Activated CD4-positive, alpha-beta T cell treated with anti-CD3 and anti-CD28 coated beads, Interleukin-2, Interleukin-4, amounts not matched to agents 100 ng/mL and 50 ng/mL, durations not matched to agents 16 hours and 8 hours (primary cell): Measurements from ENCODE around the gene CLK4.

Experiments
- DNase-seq: peaks from one replicate; pipeline ENCODE4 v3.0.0-alpha.2; 2020; ENCODE audit warnings: low spot score

CLK4 gene

DNA sequence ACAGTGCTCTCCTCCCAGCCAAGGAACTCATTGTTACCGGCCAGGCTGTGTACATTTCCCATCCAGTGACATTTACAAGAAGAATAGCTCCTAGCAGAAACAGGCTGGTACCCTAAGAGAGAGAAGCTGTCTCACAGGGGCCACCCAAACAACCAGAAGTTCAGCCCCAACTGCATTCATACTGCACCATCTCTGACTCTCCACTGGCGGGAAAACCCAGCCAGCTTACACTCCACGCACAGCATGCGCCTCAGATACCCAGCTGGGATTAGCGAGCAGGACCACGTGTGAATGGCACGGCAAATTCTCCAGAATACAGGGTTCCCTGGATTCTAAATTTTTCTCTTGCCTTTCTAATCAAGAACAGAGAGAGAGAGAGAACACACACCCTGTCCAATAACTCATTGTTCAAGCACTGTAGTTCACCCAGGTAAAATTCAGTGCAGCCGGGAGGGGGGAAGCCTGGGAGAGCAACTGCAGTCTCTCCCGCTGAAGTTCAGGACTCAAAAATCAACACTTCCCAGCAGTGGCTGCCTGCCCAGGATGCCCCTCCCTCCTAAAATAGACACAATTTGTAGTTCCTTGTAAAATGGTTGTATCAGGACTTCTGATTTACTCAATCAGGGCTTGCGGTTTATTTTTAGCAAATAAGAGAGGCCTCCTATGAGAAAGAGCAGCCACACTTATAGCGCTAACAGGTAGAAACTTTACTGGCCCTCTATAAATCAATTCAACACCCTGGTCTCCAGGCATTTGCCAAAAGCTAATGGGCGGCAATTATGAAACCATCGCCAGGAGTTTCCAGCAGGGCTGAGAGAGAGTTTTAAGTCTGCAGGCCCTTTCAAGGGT lies 38.9 kb downstream of the CLK4 start:
- no peak for DNase-seq

DNA sequence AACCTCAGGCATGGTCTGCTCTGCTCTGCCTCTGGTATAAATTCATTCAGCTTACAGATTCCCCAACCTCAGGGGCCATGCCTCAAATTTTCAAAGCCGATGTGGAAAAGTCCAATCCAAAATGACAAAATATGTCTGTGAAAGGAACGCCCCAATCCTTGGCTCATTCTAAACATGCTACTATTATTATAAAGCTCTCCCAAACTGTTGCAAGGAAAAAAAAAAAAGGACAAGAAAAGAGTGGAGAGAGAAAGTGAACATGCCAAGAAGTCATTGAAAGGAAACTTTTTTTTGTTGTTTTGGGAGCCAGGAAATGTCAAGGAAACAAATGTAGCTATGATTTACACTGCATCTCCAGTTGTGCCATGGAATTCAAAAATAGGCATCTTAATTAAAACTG lies 40.5 kb downstream of the CLK4 start:
- no peak for DNase-seq

DNA sequence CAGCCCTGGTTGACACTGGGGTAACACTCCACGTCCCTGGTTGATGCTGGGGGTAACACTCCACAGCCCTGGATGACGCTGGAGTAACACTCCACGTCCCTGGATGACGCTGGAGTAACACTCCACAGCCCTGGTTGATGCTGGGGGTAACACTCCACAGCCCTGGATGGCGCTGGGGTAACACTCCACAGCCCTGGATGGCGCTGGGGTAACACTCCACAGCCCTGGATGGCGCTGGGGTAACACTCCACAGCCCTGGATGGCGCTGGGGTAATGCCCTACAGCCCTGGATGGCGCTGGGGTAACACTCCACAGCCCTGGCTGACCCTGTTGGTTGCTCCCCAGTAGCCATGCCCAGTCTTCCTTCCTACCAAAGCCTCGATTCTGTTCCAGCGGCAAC lies 41.4 kb downstream of the CLK4 start:
- DNase-seq: peak; percentile 40

GRCh38 chr5:178583279-178583678 lies 43.6 kb downstream of the CLK4 start:
- no peak for DNase-seq

- DNase-seq: no peak
Measured at GRCh38 chr5:178582291-178582690, 44.6 kb downstream of the CLK4 start.

- no peak for DNase-seq
Measured at GRCh38 chr5:178581621-178582020, 45.2 kb downstream of the CLK4 start.

DNA sequence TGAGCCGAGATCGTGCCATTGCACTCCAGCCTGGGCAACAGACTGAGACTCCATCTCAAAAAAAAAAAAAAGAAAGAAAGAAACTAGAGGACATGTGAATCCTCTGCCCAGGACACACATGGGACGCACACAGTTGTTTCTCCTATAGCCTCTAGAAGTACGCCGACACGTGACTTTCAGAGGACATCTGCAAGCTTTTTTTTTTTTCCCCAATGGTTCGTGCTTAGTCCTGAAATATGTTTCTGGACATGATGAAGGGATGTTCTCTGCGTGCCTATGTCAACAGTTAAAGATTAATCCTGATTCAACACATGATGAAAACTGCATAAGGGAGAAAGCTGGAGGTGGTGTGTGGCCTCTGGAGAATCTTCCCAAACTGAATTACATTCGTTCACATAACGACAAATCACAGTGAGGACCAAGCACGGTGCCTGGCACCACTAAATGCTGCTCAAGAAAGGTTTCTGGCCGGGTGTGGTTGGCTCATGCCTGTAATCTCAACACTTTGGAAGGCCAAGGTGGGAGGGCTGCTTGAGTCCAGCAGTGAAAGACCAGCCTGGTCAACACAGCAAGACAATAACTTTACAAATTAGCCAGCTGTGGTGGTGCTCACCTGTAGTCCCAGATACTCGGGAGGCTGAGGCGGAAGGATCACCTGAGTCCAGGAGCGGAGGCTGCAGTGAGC lies 46.4 kb downstream of the CLK4 start:
- DNase-seq: no peak

GRCh38 chr5:178577944-178578343 lies 48.9 kb downstream of the CLK4 start:
- DNase-seq: no peak

DNA sequence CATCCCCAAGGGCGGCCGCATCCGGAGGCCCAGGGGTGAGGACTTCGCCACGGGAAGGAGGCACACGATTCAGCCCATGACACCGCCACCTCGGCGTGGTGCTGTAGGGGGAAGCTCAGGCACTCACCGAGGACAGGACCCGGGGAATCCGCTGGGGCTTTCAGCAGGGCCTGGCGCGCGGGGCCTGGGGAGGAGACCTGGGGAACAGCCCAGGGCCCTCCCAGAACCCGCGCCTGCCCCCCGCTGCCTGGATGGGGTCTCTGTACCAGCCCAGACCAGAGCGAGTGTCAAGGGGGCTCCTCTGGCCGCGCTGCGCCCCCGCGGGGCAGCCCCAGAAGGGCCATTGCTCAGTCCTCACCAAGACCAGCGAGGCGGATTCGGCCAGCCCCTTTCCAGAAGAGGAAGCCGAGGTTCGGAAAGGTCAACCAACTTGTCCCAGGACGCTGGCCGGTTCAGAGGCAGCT lies 49.4 kb downstream of the CLK4 start:
- DNase-seq: no peak

DNA sequence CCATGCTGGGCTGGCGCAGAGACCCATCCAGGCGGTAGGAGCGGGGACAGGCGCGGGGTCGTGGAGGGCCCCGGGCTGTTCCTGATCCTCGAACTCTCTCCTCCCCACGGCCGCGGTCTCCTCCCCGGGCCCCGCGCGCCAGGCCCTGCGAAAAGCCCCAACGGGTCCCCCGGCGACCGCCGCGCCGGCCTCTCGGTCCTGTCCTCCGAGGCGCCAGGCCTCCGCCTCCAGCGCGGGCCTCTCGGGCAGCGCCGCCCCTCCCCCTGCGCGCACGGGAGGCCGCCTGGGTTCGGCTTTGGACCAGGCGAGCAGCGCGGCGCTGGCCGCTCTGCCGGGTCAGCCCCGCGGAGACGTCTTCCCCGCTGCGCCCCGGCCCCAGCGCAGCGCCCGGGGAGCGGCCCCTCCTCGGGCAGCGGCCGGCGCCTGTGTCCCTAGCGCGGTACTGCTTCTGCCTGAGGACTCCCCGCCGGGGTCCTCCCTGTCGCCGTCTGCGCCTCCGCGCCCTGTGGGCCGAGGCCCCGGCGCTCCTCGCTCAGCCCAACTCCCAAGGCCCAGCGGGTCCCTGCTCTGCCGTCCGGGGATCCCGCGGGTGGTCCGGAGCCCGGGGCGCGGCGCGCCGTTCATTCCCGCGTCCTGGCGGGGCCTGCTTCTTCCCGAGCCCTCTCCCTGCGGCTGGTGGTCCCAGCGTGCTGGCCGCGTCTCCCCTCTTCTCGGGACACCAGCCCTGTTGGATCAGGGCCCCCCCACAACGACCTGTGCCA lies 50.1 kb downstream of the CLK4 start:
- no peak for DNase-seq

GRCh38 chr5:178573216-178573615 lies 53.6 kb downstream of the CLK4 start:
- no peak for DNase-seq

DNA sequence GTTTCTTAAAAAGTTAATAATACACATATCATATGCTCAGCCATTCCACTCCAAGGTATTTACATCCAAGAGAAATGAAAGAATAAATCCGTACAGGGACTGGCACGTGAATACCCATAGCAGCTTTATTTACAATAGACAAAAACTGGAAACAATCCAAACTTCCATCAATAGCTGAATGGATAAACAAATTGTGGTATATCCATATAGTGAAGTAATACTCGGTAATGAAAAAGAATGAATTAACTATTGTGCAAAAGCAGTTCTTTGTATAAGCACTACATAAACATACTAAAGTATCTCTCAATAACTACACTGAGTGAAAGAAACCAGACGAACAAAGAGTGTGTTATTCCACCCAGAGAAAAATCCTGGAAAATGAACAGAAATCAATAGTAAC lies 54.2 kb downstream of the CLK4 start:
- no peak for DNase-seq

DNA sequence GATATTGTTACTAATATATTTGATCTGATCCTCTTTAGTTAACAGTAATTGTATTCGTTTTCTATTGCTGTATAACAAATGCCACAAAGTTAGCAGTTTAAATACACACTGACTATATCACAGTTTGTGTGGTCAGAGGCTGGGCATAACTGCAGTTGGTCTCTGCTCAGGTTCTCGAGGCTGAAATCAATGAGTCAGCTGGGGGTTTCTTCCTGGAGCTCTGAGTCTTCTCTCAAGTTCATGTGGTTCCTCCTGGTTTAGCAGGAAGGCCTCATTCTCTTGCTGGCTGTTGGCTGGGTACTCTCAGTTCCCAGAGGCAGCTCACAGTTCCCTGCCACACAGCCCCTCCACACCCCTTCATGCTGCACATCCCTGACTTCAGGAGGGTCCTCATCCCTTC lies 57.4 kb downstream of the CLK4 start:
- DNase-seq: no peak

GRCh38 chr5:178564811-178565550 lies 61.9 kb downstream of the CLK4 start:
- no peak for DNase-seq

- DNase-seq: no peak
Measured at GRCh38 chr5:178564397-178564796, 62.5 kb downstream of the CLK4 start.

GRCh38 chr5:178563621-178564020 lies 63.2 kb downstream of the CLK4 start:
- DNase-seq: no peak

GRCh38 chr5:178561746-178562264 lies 65.0 kb downstream of the CLK4 start:
- no peak for DNase-seq

GRCh38 chr5:178560911-178561310 lies 65.9 kb downstream of the CLK4 start:
- DNase-seq: no peak

GRCh38 chr5:178557416-178557815 lies 69.4 kb downstream of the CLK4 start:
- no peak for DNase-seq

- no peak for DNase-seq
Measured at GRCh38 chr5:178555771-178556211, 71.1 kb downstream of the CLK4 start.

GRCh38 chr5:178555005-178555404 lies 71.8 kb downstream of the CLK4 start:
- DNase-seq: no peak

- DNase-seq: no peak
Measured at GRCh38 chr5:178554311-178554710, 72.5 kb downstream of the CLK4 start.
